DND-41 (cell line): Measurements from ENCODE around the gene TGFB1I1.

Experiments used
- ATAC-seq: fragments of 200-7000 bp; cut with Tn5 transposase; 3 replicates; pipeline ENCODE4 v1.9.1; 2021; ENCODE audit warnings: low read depth; ENCODE audit not compliant: insufficient read depth
- DNase-seq: peaks from one replicate; pipeline ENCODE4 v3.0.0-alpha.2; 2020
- H2AFZ ChIP-seq: 2 replicates; pipeline ENCODE4 v1.6.0; 2012; ENCODE audit warnings: low read depth, low read length
- H3K27ac ChIP-seq: 2 replicates; pipeline ENCODE4 v1.5.1; 2012; ENCODE audit warnings: low read length, inconsistent platforms
- H3K27me3 ChIP-seq: fragments of 200-600 bp; sonication (generic); 2 replicates; pipeline ENCODE4 v1.6.0; 2012; ENCODE audit warnings: low read length, mild to moderate bottlenecking, inconsistent platforms; ENCODE audit not compliant: insufficient read depth, poor library complexity
- H3K36me3 ChIP-seq: 2 replicates; pipeline ENCODE4 v1.5.1; 2012; ENCODE audit warnings: low read length, inconsistent platforms; ENCODE audit not compliant: insufficient read depth
- H3K4me1 ChIP-seq: 2 replicates; pipeline ENCODE4 v1.5.1; 2012; ENCODE audit warnings: mild to moderate bottlenecking, low read length; ENCODE audit not compliant: insufficient read depth
- H3K4me2 ChIP-seq: 2 replicates; pipeline ENCODE4 v1.6.0; 2012; ENCODE audit warnings: mild to moderate bottlenecking, moderate library complexity, low read length, inconsistent platforms; ENCODE audit not compliant: insufficient read depth
- H3K4me3 ChIP-seq, 2 experiments: fragments of 200-600 bp in 1 of 2; shearing (Covaris generic) in 1 of 2; 2 replicates each; pipeline ENCODE4 v1.5.1; 2012 to 2016; ENCODE audit warnings: inconsistent platforms in 2 of 2, low read length in 2 of 2, mild to moderate bottlenecking in 2 of 2, low read depth in 1 of 2, moderate library complexity in 1 of 2
- H3K79me2 ChIP-seq: 2 replicates; pipeline ENCODE4 v1.6.0; 2012; ENCODE audit warnings: low read length, inconsistent platforms; ENCODE audit not compliant: insufficient read depth
- H3K9ac ChIP-seq: 2 replicates; pipeline ENCODE4 v1.6.0; 2012; ENCODE audit warnings: low read depth, mild to moderate bottlenecking, inconsistent platforms, low read length, moderate library complexity
- H3K9me3 ChIP-seq: 2 replicates; pipeline ENCODE4 v1.5.1; 2012; ENCODE audit warnings: low read length, moderate library complexity, mild to moderate bottlenecking, inconsistent platforms; ENCODE audit not compliant: insufficient read depth, severe bottlenecking
- H4K20me1 ChIP-seq: 2 replicates; pipeline ENCODE4 v1.6.0; 2012; ENCODE audit warnings: low read length; ENCODE audit not compliant: insufficient read depth
- CTCF ChIP-seq: IDR thresholded peaks from 2 replicates; pipeline ENCODE4 v1.5.1; 2012; ENCODE audit warnings: borderline replicate concordance, low read length, moderate library complexity, mild to moderate bottlenecking; ENCODE audit not compliant: poor library complexity, severe bottlenecking; ENCODE audit errors: extremely low read depth
- EZH2 ChIP-seq: IDR thresholded peaks from 3 replicates; pipeline ENCODE4 v1.6.1; 2012; ENCODE audit warnings: borderline replicate concordance, low read depth, mild to moderate bottlenecking, moderate library complexity, low read length, inconsistent platforms; ENCODE audit not compliant: severe bottlenecking

TGFB1I1 gene

DNA sequence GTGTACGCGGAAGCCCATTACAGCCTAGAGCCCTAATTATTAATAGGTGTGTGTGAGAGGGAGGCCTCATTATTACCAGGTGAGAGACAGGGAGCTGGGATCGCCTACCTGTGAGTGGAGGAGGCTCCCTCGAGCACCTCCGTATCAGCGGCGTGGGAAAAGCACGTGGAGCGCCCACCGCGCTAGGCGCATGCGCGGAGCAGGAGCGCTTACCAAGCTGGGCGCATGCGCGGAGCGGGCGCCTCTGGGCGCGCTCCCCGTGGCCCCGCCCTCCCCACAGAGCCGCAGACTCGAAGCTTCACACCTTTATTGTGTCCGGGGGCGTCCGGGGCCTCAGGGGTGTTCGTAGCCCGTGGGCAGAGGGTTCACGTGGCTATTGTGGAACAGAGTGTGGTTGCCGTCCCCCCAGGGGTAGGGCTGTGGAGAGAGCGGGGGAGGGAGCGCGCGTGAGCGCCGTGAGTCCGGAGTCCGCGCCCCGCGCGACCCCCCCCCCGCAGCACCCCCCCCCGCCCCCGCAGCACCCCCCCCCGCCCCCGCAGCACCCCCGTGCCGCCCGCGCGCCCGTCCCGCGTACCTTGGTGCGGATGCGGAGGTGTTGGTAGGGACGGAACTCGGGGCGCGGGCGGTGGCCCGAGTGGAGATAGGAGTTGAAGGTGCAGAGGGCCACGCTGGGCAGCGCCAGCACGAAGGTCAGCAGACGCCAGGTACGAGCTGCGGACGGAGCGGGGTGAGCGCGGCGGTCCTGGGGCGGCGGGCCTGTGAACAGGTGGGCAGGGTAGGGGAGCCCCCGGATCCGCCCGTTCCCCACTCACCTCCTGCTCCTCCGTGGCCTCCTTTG lies 44.3 kb upstream of the TGFB1I1 start:
- Histone ChIP-seq H4K20me1 (no peaks in the 10 kb centered on the region), H3K4me3 (no peak overlapping the region), H3K27ac (no peak overlapping the region), H3K9ac (no peak overlapping the region), H3K4me1 (no peaks in the 10 kb centered on the region), H3K79me2 (no peaks in the 10 kb centered on the region), H3K36me3 (no peaks in the 10 kb centered on the region), H3K27me3 (peaks cover 3% of the 10 kb centered on the region), H3K9me3 (no peaks in the 10 kb centered on the region), H2AFZ (no peak overlapping the region), H3K4me2 (no peak overlapping the region)
- no peak for DNase-seq
- TF ChIP-seq EZH2 (no peak), CTCF (no peak)
- no peak for ATAC-seq

- TF ChIP-seq EZH2, result no peak
- TF ChIP-seq CTCF, result no peak
- Histone ChIP-seq H2AFZ (no peak within 1 kb of the TSS), H3K4me1 (no peaks in the 10 kb centered on the region), H3K4me3 (no peak within 1 kb of the TSS), H3K27ac (no peak within 1 kb of the TSS), H3K36me3 (no peaks in the 10 kb centered on the region), H3K4me2 (no peak within 1 kb of the TSS), H3K27me3 (peaks cover 3% of the 10 kb centered on the region), H3K79me2 (no peaks in the 10 kb centered on the region), H3K9me3 (no peaks in the 10 kb centered on the region), H3K9ac (no peak within 1 kb of the TSS), H4K20me1 (no peaks in the 10 kb centered on the region)
- DNase-seq (no peak), ATAC-seq (no peak)
Observed at GRCh38 chr16:31428279-31428597, 43.7 kb upstream of the TGFB1I1 start, which contains the start of gene COX6A2. TSS of gene COX6A2 (minus strand) at chr16:31428360. CDS start at chr16:31428325, 35 bp downstream.

DNA sequence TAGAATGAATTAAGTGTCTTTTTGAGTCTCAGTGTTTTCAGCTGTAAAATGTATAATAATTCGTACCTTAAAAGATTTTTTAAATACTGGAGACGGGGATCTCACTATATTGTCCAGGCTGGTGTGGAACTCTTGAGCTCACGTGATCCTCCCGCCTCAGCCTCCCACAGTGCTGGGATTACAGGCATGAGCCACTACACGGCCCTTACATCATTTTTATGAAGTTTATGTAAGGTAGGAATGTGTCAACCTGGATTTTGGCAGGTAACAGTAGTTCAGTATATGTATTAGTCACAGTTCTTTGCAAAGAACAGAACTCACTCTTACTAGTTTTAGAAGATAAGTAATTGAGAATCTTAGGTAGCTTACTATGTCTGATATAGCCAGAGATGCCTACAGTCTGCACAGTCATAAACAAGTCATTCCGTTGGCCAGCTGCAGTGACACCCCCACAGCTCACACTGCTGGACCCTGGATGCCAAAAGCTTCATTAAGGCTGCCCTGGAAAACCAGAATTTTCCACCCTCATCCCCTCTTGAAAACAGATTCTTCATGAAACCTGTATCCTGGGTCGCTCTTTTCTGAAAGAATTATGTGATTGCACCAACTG lies 43.2 kb upstream of the TGFB1I1 start:
- DNase-seq, result no peak
- Histone ChIP-seq H3K4me2 (no peak overlapping the region), H3K79me2 (no peaks in the 10 kb centered on the region), H3K9ac (no peak overlapping the region), H3K9me3 (no peaks in the 10 kb centered on the region), H3K4me1 (no peaks in the 10 kb centered on the region), H4K20me1 (no peaks in the 10 kb centered on the region), H3K4me3 (no peak overlapping the region), H3K27me3 (peaks cover 3% of the 10 kb centered on the region), H3K36me3 (no peaks in the 10 kb centered on the region), H2AFZ (no peak overlapping the region), H3K27ac (no peak overlapping the region)
- TF ChIP-seq EZH2, result no peak
- TF ChIP-seq CTCF, result no peak
- ATAC-seq, result no peak
